CD4-positive, CD25-positive, alpha-beta regulatory T cell (primary cell): ENCODE measurements around the gene IL16. TPM values are rescaled to one million over a fixed set of nuclear protein-coding genes. Genes with fewer than 3 reads are reported as not detected.

Experiments used
- ATAC-seq, 2 donors: fragments of 150-1000 bp; cut with Tn5 transposase; one replicate each; pipeline ENCODE4 v1.10.0; 2021; ENCODE audit warnings: low read depth in 2 of 2, moderate number of reproducible peaks in 2 of 2, moderate library complexity in 1 of 2
- DNase-seq, 3 donors: peaks; one replicate each; pipeline versions ENCODE4 v3.0.0 to v3.0.0-alpha.2; 2012 to 2022; ENCODE audit warnings: mixed read lengths in 1 of 3
- H3K27ac ChIP-seq: one replicate; pipeline ENCODE4 v1.7.0; 2013; ENCODE audit warnings: mild to moderate bottlenecking, low read length; ENCODE audit not compliant: insufficient read depth, poor library complexity, severe bottlenecking
- H3K27me3 ChIP-seq: one replicate; pipeline ENCODE4 v1.7.0; 2013; ENCODE audit warnings: low read length; ENCODE audit not compliant: control insufficient read depth, insufficient read depth
- H3K36me3 ChIP-seq: one replicate; pipeline ENCODE4 v1.7.0; 2013; ENCODE audit warnings: mild to moderate bottlenecking, low read length, moderate library complexity; ENCODE audit not compliant: control insufficient read depth, insufficient read depth
- H3K4me1 ChIP-seq: 2 replicates; pipeline ENCODE4 v1.7.0; 2013; ENCODE audit warnings: mild to moderate bottlenecking, low read length; ENCODE audit not compliant: insufficient read depth, control insufficient read depth, poor library complexity, severe bottlenecking
- H3K4me3 ChIP-seq: one replicate; pipeline ENCODE4 v1.7.0; 2013; ENCODE audit warnings: low read depth, mild to moderate bottlenecking, low read length, moderate library complexity
- H3K9me3 ChIP-seq, 2 experiments: 1 replicate in 1 of 2; 2 replicates in 1 of 2; pipeline ENCODE4 v1.7.0; 2013; ENCODE audit warnings: low read length in 2 of 2, mild to moderate bottlenecking in 1 of 2, moderate library complexity in 1 of 2; ENCODE audit not compliant: control insufficient read depth in 2 of 2
- H3K27ac Mint-ChIP-seq, 3 donors: one replicate each; pipeline ENCODE4 v1.8.0; 2020 to 2022; ENCODE audit warnings: mild to moderate bottlenecking in 3 of 3, mixed read lengths in 3 of 3, moderate library complexity in 2 of 3
- H3K27me3 Mint-ChIP-seq: one replicate; pipeline ENCODE4 v1.8.0; 2022; ENCODE audit warnings: mild to moderate bottlenecking, mixed read lengths
- H3K36me3 Mint-ChIP-seq: one replicate; pipeline ENCODE4 v1.8.0; 2020; ENCODE audit warnings: mixed read lengths
- H3K4me1 Mint-ChIP-seq, 4 donors: one replicate each; pipeline ENCODE4 v1.8.0; 2020 to 2022; ENCODE audit warnings: mixed read lengths in 4 of 4, mild to moderate bottlenecking in 1 of 4
- H3K4me3 Mint-ChIP-seq, 4 donors: one replicate each; pipeline ENCODE4 v1.8.0; 2020 to 2022; ENCODE audit warnings: mild to moderate bottlenecking in 4 of 4, mixed read lengths in 4 of 4, moderate library complexity in 3 of 4
- H3K9me3 Mint-ChIP-seq, 7 donors: one replicate each; pipeline ENCODE4 v1.8.0; 2020 to 2022; ENCODE audit warnings: mixed read lengths in 7 of 7, mild to moderate bottlenecking in 3 of 7, moderate library complexity in 2 of 7
- polyA plus RNA-seq, 4 donors: library from polyadenylated mRNA; unstranded; fragments of 300-500 nt; fragmentation: Illumina TruSeq; gene quantifications; one replicate each; pipeline ENCODE4 v1.2.3, GENCODE V29; 2021
- total RNA-seq: library from RNA; stranded (reverse); gene quantifications from one replicate; pipeline ENCODE4 v1.2.3, GENCODE V29; 2022

The IL16 gene
- total and polyA plus RNA-seq, 5 donors from 2014 or later = 141 to 317 (median 264) TPM

DNA sequence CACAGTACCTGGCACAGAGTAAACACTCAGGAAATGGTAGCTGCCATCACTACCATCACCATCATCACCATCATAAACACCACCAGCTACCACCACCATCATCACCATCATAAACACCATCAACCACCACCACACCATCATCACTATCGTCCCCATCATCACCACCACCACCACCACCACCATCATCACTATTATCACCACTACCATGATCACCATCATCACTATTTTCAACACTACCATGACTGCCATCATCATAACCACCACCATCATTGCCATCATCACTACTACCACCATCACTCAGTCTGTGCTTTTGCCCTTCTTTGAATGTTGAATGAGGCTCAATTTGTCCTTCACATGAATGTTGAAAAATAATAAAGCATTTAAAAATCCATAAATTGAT is 21.2 kb upstream of the IL16 start:
- no peak overlapping the region for H3K27ac Mint-ChIP-seq
- H3K36me3 Mint-ChIP-seq = no peaks in the 10 kb centered on the region
- Histone ChIP-seq H3K27ac (no peak overlapping the region), H3K27me3 (peaks cover 16% of the 10 kb centered on the region), H3K4me1 (no peaks in the 10 kb centered on the region), H3K4me3 (no peak overlapping the region), H3K36me3 (no peaks in the 10 kb centered on the region), H3K9me3 (no peaks in the 10 kb centered on the region)
- H3K4me1 Mint-ChIP-seq = no peaks in the 10 kb centered on the region
- peaks cover 0 to 3% (median 0%) of the 10 kb centered on the region in 7 donors for H3K9me3 Mint-ChIP-seq
- H3K4me3 Mint-ChIP-seq = no peak overlapping the region
- no peak for DNase-seq
- ATAC-seq = no peak
- H3K27me3 Mint-ChIP-seq = peaks cover 5% of the 10 kb centered on the region

DNA sequence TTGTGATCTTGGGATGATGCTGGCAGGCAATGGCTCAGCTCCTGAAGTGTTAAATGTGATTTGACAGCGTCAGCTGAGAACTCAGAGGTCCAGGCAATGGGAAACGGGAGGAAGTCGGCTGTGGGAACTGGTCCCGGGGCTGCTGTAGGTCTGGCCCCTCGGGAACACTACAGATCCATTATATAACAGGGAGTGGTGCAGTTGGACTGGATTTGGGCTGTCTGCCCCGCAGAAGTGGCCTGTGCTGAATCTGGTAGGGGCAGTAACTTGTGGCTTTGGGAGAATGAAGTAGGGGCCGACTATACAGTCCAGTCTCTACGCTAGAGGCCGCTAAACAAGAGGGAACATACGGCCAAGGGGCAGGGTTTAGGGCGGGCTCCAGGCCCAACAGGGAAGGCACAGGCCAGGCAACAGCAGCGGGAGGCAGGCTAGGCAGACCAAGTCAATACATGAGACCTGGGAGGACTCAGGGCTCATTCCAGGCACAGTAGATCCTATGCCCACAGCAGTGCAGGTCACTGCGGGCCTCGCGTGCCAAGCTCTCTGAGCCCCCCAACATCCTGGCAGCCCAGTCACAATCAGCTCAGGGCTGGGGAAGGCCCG is 20.3 kb upstream of the IL16 start:
- Mint-ChIP-seq H3K27me3 (peaks cover 6% of the 10 kb centered on the region), H3K4me3 (no peak overlapping the region), H3K4me1 (no peaks in the 10 kb centered on the region), H3K27ac (no peak overlapping the region), H3K9me3 (peaks cover 0 to 2% (median 0%) of the 10 kb centered on the region in 7 donors), H3K36me3 (no peaks in the 10 kb centered on the region)
- Histone ChIP-seq H3K27ac (no peak overlapping the region), H3K4me1 (no peaks in the 10 kb centered on the region), H3K36me3 (no peaks in the 10 kb centered on the region), H3K4me3 (no peak overlapping the region), H3K9me3 (no peaks in the 10 kb centered on the region), H3K27me3 (peaks cover 10% of the 10 kb centered on the region)
- DNase-seq (no peak), ATAC-seq (no peak)

DNA sequence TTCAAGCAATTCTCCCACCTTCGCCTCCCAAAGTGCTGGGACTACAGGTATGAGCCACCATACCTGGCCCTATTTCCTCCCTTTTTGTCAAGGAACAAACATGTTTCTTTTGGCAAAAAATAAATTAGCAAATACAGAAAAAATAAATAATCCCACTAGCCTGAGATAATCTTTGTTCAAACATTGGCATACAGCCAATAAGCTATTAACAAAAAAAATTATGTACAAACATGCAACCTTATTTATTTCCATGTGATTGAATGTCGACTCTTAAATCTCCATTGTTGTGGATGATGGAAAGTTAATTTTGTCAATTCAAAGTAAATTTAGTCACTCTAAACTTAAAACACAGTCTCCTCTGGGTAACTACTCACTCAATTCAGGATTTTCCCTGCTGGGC is 18.3 kb upstream of the IL16 start:
- no peak for ATAC-seq
- Mint-ChIP-seq H3K4me1 (no peaks in the 10 kb centered on the region), H3K4me3 (no peak overlapping the region), H3K27me3 (peaks cover 18% of the 10 kb centered on the region), H3K9me3 (no peaks in the 10 kb centered on the region), H3K36me3 (no peaks in the 10 kb centered on the region), H3K27ac (no peak overlapping the region)
- no peaks in the 10 kb centered on the region for H3K9me3 ChIP-seq
- DNase-seq = no peak
- peaks cover 9% of the 10 kb centered on the region for H3K27me3 ChIP-seq
- no peaks in the 10 kb centered on the region for H3K36me3 ChIP-seq
- H3K4me1 ChIP-seq = no peaks in the 10 kb centered on the region
- H3K27ac ChIP-seq = no peak overlapping the region
- no peak overlapping the region for H3K4me3 ChIP-seq

DNA sequence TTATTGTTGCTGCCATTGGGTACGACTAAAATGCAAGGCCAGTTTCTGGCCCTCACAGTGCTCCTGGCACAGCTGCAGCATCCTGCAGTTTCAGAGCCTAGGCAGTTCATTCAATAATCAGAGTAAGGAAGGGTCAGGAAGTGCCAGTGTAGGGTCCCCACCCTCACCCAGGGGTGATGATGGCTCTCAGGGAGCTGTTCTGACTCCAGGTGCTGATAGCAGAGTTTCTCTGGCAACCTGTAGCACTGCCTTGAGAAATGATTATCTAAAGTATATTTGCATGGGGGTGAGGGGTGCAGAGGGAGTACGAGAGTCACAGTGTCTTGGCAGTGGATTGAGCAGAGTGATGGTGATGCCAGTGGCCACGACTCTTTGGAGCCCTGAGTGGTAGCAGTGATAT is 15.5 kb upstream of the IL16 start:
- Histone ChIP-seq H3K36me3 (no peaks in the 10 kb centered on the region), H3K27ac (no peak overlapping the region), H3K4me1 (no peaks in the 10 kb centered on the region), H3K4me3 (no peak overlapping the region), H3K27me3 (peaks cover 2% of the 10 kb centered on the region), H3K9me3 (no peaks in the 10 kb centered on the region)
- Mint-ChIP-seq H3K27me3 (peaks cover 34% of the 10 kb centered on the region), H3K4me1 (no peaks in the 10 kb centered on the region), H3K9me3 (no peaks in the 10 kb centered on the region), H3K27ac (peak overlapping the region in 1 of 3 donors; percentile 10), H3K4me3 (no peak overlapping the region), H3K36me3 (no peaks in the 10 kb centered on the region)
- no peak for ATAC-seq
- no peak for DNase-seq

DNA sequence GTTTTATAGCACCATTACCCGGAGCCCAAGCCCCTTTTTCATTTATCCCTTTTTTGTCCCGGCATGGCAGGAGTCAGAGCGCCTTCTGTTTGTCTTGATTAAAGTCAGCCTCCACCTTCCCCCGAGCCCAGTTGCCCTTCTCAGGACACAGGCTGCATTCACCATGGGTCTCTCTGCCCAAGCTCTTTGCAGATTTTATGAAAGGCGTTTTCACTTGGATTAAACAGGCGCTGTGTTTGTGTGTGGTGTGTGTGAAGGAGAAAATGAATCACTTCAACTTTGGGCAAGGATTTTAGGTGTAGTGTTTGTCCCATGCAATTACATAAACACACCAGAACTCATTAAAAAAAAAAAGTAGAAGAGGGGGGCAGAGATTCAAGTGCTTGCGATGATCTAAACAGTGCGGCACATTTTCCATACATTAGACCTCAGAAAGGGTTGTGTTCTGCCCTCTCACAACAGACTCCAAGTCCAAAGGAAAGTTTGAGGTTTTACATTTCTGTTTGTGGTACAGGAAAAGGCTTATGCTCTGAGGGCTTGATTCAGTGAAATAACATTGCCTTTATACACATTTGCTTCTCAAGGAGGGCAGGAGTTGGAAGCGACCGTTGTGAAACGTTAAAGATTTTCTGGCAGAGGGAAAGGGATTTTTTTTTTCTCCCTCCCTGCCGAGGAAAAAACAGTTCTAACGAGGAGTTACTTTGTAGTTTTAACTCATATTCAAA is 14.5 kb upstream of the IL16 start:
- no peaks in the 10 kb centered on the region for H3K36me3 Mint-ChIP-seq
- Histone ChIP-seq H3K36me3 (no peaks in the 10 kb centered on the region), H3K27ac (no peak overlapping the region), H3K4me1 (no peaks in the 10 kb centered on the region), H3K4me3 (no peak overlapping the region), H3K27me3 (peaks cover 2% of the 10 kb centered on the region), H3K9me3 (no peaks in the 10 kb centered on the region)
- peak overlapping the region in 1 of 3 donors; percentile 60 for H3K27ac Mint-ChIP-seq
- no peaks in the 10 kb centered on the region for H3K4me1 Mint-ChIP-seq
- DNase-seq (no peak), ATAC-seq (no peak)
- H3K9me3 Mint-ChIP-seq = peaks cover 0 to under 1% (median 0%) of the 10 kb centered on the region in 7 donors
- peaks cover 38% of the 10 kb centered on the region for H3K27me3 Mint-ChIP-seq
- no peak overlapping the region for H3K4me3 Mint-ChIP-seq

DNA sequence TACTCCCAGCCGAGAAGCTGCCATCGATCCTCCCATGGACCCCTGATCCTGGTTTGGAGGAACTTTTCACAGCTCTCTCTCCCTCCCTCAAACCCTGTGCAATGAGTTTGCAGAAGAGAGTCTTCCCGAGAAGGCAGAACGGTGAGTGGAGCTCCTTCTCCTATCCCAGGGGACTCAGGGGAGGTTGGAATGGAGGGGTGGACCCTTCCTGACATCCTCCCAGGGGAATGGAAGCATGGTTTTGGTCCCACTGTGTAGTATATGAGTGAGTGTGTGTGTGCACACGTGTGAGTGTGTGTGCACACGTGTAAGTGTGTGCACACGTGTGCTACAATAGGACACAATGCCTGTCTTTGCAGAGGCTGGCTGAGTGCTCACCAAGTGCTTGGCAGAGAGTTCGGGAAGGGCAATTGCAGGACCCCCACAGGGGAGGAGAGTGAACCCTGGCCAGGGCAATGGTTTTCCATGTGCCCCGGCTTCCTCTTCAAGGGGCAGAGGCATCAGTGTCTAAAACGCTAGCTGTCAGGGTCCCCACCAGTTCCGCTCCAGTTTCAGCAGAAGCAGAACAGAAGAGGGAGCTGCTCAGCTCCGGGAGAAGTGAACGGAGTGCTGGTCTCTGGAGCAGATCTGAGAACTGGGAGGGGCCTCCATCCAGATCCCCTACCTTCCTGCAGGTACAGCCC is 13.8 kb upstream of the IL16 start:
- no peaks in the 10 kb centered on the region for H3K4me1 ChIP-seq
- no peak overlapping the region for H3K27ac Mint-ChIP-seq
- H3K4me1 Mint-ChIP-seq = no peaks in the 10 kb centered on the region
- no peak for ATAC-seq
- DNase-seq = no peak
- peaks cover 38% of the 10 kb centered on the region for H3K27me3 Mint-ChIP-seq
- no peaks in the 10 kb centered on the region for H3K36me3 Mint-ChIP-seq
- H3K9me3 ChIP-seq = no peaks in the 10 kb centered on the region
- H3K27ac ChIP-seq = no peak overlapping the region
- no peak overlapping the region for H3K4me3 ChIP-seq
- H3K9me3 Mint-ChIP-seq = peaks cover 0 to 2% (median 0%) of the 10 kb centered on the region in 7 donors
- H3K36me3 ChIP-seq = no peaks in the 10 kb centered on the region
- H3K27me3 ChIP-seq = peaks cover 2% of the 10 kb centered on the region
- H3K4me3 Mint-ChIP-seq = no peak overlapping the region

DNA sequence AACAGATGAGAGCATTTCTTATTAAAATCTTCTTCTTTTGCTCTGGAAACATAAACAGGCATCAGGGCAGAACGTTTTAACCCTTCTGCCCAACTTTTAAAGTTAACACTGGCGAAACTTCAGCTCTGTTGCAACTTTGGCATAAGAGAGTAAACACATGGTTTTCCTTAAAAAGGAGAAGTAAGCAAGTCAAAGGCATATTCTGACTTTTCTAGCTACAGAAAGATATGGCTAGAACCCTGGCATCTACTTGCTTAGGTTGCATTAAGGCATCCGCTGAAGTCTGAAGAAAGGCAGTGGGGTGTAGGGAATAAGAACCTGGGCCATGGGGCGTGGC is 13.3 kb upstream of the IL16 start:
- ATAC-seq (no peak), DNase-seq (no peak)
- Histone ChIP-seq H3K36me3 (no peaks in the 10 kb centered on the region), H3K4me3 (no peak overlapping the region), H3K4me1 (no peaks in the 10 kb centered on the region), H3K9me3 (no peaks in the 10 kb centered on the region), H3K27me3 (peaks cover 2% of the 10 kb centered on the region), H3K27ac (no peak overlapping the region)
- Mint-ChIP-seq H3K4me1 (no peaks in the 10 kb centered on the region), H3K4me3 (no peak overlapping the region), H3K27ac (no peak overlapping the region), H3K9me3 (peaks cover 0 to 2% (median 0%) of the 10 kb centered on the region in 7 donors), H3K36me3 (no peaks in the 10 kb centered on the region), H3K27me3 (peaks cover 38% of the 10 kb centered on the region)
